GM12892 (cell line): ENCODE data around the gene BROX.

Experiments
- DNase-seq: peaks from one replicate; pipeline ENCODE4 v3.0.0; 2011; ENCODE audit not compliant: insufficient read length
- FAIRE-seq: peaks from 2 replicates; lab custom pipeline; 2011; peaks lifted over from hg19 to GRCh38; lab: Jason Lieb, UNC
- POLR2A ChIP-seq: IDR thresholded peaks from 2 replicates; pipeline ENCODE4 v1.6.1; 2011; ENCODE audit warnings: low read depth, low read length, control low read depth
- POLR2AphosphoS5 ChIP-seq: IDR thresholded peaks from 2 replicates; pipeline ENCODE4 v1.6.1; 2011; ENCODE audit warnings: low read depth, low read length, control low read depth
- TAF1 ChIP-seq: IDR thresholded peaks from 2 replicates; pipeline ENCODE4 v1.6.1; 2011; ENCODE audit warnings: low read depth, mild to moderate bottlenecking, control low read depth, low read length, borderline replicate concordance

BROX gene

DNA sequence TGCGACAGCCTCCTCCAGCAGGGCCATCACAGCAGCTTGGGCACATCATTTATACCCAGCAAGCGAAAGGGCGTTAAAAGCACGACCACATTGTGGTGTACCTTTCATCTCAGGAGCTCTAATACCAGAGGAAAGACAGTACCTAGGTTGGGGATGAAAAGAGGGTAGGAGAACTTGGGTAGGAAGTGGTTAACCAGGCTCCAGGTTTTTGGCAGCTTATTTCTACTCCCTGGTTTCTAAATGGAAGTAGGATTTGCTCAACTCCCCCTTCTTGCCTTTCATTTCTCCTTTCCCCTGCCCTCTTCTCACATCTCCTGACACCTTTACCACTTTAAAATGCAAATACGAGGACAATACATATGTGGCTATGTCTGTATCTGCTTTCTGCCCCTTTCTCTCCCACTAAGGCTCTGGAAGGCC lies 54.8 kb downstream of the BROX start:
- DNase-seq (no peak), FAIRE-seq (no peak)
- no peak for TF ChIP-seq POLR2AphosphoS5

DNA sequence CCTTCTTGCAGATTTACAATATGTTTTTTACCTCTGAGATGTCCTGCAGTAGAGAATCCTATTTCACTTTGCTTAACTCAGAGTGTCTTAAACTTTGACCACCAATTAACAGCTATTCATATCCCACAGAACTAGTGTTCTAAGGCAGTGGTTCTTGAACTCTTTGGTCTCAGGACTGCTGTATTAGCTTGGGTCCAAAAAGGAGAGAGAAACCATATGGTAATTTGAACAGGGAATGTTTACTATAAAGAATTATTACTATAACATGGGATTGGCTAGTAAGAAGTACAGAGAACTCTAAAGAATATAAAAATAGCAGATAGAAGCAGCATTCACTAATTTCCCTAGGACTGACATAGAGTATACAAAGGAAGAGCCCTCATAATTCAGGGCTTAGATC lies 56.2 kb downstream of the BROX start:
- DNase-seq = no peak
- FAIRE-seq = no peak
- TF ChIP-seq POLR2A (no peak), TAF1 (no peak), POLR2AphosphoS5 (no peak)

DNA sequence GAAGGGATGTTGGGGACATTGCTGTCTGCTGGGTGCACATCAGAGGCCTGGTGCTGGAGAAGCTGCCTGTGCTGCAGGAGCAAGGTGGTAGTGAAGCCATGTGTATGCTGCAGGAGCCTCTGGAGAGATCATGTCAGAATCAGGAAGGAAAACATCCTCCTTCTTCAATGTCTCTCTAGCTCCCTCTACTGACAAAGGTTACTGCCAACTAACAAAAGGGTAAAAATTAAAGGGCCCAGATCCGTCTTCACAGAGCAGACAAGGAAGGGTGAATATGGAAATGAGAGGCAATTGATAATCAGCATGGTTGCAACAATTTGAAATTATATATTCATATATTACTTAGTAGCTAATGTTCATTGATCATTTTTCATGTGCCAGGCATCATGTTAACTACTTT lies 56.8 kb downstream of the BROX start:
- FAIRE-seq (no peak), DNase-seq (no peak)
- TF ChIP-seq POLR2A = no peak
- TF ChIP-seq TAF1 = no peak
- TF ChIP-seq POLR2AphosphoS5 = no peak

DNA sequence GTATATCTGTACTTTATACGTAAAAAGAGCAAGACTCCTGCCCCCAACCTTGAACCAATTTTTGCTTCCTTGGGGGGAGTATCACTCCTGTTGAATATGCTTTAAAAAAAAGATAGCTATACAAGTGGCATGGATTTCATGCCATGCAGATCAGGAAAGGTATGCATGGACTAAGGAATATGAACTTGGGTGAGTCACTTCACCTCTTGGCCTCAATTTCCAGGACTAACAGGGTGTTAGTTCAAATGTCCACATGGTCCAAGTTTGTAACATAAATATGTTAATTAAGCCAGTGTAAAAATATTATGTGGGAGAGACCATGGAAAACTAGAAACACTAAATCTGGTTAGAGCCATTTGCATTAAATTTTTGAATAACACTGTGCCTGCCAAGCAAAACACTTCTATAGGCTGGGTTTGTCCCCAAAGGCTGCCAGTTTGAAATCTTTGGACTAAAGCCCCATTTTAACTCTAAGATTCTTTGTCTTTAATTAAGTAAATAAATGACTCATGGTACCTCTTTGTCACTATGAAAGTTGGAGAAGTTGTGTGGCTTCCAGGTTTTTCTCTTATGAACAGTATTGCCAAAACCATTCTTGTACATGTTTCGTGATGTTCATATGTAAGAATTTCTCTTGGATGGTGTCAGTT lies 57.7 kb downstream of the BROX start:
- TF ChIP-seq TAF1 = no peak
- no peak for TF ChIP-seq POLR2A
- TF ChIP-seq POLR2AphosphoS5 = no peak
- no peak for FAIRE-seq
- no peak for DNase-seq

DNA sequence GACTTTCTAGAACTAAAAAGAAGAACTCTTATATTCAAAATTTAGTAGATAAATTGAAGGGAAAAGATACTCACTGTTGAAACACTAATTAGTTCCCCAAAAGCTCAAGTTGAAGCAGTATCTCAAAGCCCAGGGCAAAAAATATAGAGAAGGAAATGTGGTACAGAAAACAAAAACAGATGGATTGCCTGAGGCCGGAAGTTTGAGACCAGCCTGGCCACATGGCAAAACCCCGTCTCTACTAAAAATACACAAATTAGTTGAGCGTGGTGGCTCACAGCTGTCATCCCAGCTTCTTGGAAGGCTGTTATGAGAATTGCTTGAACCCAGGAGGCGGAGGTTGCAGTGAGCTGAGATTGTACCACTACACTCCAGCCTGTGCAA lies 60.6 kb downstream of the BROX start:
- DNase-seq (no peak), FAIRE-seq (peak; percentile 83)
- TF ChIP-seq POLR2A (no peak), TAF1 (no peak), POLR2AphosphoS5 (no peak)

DNA sequence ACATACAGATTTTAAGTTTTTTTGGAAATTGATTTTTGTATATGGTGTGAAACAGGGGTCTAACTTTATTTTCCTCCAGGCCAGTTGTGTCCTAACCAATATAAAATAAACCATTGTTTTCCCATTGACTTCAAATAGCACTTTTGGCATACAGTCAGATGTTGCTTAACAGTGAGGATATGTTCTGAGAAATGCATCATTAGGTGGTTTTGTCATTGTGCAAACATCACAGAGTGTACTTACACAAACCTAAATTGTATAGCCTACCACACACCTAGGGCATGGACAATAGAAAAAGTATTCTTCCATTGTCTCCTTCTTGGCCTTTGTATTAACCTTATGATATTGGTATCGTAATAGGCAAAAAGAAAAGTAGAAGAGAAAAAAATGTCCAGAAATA lies 65.1 kb downstream of the BROX start:
- FAIRE-seq (no peak), DNase-seq (no peak)
- TF ChIP-seq TAF1 (no peak), POLR2A (no peak)

DNA sequence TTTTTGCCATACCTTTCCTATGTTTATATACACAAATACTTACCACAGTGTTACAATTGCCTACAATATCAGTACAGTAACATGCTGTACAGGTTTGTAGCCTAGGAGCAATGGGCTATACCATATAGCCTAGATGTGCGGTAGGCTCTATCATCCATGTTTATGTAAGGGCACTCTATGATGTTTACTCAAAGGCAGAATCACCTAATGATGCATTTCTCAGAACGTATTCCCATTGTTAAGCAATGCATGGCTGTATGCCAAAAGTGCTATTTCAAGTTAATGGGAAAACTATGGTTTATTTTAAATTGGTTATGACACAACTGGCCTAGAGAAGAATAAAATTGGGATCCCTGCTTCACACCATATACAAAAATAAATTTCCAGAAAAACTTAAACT lies 65.6 kb downstream of the BROX start:
- DNase-seq (no peak), FAIRE-seq (no peak)
- no peak for TF ChIP-seq POLR2A
- no peak for TF ChIP-seq POLR2AphosphoS5
- no peak for TF ChIP-seq TAF1

DNA sequence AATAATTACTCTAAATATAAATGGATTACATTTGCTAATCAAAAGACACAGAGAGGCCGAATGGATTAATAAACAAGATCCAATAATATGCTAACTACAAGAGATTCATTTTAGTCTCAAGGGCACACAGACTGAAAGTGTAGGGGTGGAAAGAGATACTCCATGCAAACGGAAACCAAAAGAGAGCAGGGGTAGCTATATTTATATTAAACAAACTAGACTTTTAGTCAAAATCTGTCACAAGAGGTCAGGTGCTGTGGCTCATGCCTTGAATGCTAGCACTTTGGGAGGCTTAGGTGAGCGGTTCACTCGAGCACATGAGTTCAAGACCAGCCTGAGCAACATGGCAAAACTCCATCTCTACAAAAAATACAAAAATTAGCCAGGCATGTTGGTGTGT lies 68.9 kb downstream of the BROX start:
- FAIRE-seq (no peak), DNase-seq (no peak)
- TF ChIP-seq POLR2AphosphoS5 (no peak), TAF1 (no peak)

DNA sequence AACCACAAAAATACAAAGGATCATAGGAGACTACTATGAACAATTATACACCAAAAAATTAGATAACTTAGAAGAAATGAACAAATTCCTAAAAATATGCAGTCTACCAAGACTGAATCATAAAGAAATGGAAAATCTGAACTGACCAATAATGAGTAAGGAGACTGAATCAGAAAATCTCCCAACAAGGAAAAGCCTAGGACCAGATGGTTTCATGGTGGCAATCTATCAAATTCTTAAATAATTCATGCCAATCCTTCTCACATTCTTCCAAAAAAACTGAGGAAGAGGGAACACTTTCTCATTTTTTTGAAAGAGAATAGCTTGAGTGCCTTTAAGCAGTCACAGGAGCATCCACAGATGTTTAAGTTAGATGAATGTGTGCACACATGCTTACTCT lies 70.7 kb downstream of the BROX start:
- FAIRE-seq = no peak
- no peak for DNase-seq
- TF ChIP-seq TAF1 (no peak), POLR2A (no peak), POLR2AphosphoS5 (no peak)

DNA sequence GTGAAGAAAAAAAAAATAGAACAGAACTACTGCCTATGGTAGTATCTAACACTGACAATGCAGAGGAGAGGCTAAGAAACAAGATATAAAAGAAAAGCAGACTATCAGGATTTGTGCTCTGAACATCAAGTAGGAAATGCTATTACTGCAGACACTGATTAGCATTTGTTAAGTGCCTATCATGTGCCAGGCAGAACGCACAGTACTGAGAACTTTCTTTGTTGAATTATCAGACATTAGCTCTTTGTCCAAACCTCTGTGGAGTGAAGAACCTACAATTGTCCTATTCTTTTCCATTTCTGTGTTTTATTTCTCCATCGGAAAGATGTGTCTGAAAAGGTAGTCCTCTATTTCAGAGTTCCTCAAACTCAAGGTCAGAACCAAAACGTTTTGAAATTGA lies 72.0 kb downstream of the BROX start:
- TF ChIP-seq TAF1 = no peak
- TF ChIP-seq POLR2A = no peak
- TF ChIP-seq POLR2AphosphoS5 = no peak
- FAIRE-seq (no peak), DNase-seq (no peak)
